ENCODE data around the gene SLC44A2. TPM values are rescaled to one million over a fixed set of nuclear protein-coding genes. Genes with fewer than 3 reads are reported as not detected.

Gene SLC44A2
- total and polyA plus RNA-seq, 2 of the 8 experiments (the other 6 are each of a cell fraction or from before 2014, with no cell fraction given): 105 to 120 TPM

- H3K23ac ChIP-seq (ENCODE audit: insufficient read length): no peak overlapping the region
- H3K9ac ChIP-seq (replicated peaks in 1 of 4; ENCODE audit: extremely low read depth in 1 of 4, low read depth in 3 of 4, low read length in 3 of 4): no peak overlapping the region
- no peaks in the 10 kb centered on the region; the same call in 1 of the 2 replicates for H3K79me1 ChIP-seq (ENCODE audit: low read depth, low read length)
- peaks cover 6 to 17% (median 13%) of the 10 kb centered on the region in 4 experiments for H3K4me1 ChIP-seq (replicated peaks in 1 of 4; ENCODE audit: control insufficient read depth in 3 of 4, insufficient read depth in 4 of 4, low read length in 3 of 4)
- no peak overlapping the region for H3K27ac ChIP-seq (ENCODE audit: low read depth, low read length)
- H4K91ac ChIP-seq (replicated peaks; ENCODE audit: insufficient read length, low read length): no peak overlapping the region
- peaks cover 0 to 2% of the 10 kb centered on the region in 2 experiments for H4K20me1 ChIP-seq (replicated peaks in 1 of 2; ENCODE audit: control insufficient read depth in 1 of 2, insufficient read depth in 2 of 2, low read length in 2 of 2)
- H4K8ac ChIP-seq (ENCODE audit: extremely low read depth, insufficient read depth, low read length): no peak overlapping the region
- no peak overlapping the region for H2AFZ ChIP-seq (ENCODE audit: low read length)
- ChIA-PET POLR2A (ENCODE audit: partially characterized antibody) (interaction anchor here (2.5 to 59.0 kb wide), 3 partner anchors 14 to 52 kb away, joined by 17 to 1874 read pairs (median 116); partner anchors contain the start of genes DNM2, ILF3, QTRT1 and SLC44A2), CTCF (ENCODE audit: partially characterized antibody) (interaction anchor here (0.8 to 14.2 kb wide), 2 partner anchors 21 to 58 kb away, joined by 3 to 267 read pairs; no protein-coding TSS in a partner anchor)
- H3K4me3 ChIP-seq (ENCODE audit: extremely low read depth in 1 of 4, insufficient read depth in 2 of 4, low read depth in 3 of 4, low read length in 4 of 4): no peak overlapping the region
- H3K56ac ChIP-seq (replicated peaks; ENCODE audit: insufficient read length, low read depth, low read length): no peak overlapping the region
- no peaks in the 10 kb centered on the region for H3K79me2 ChIP-seq (ENCODE audit: control insufficient read depth in 1 of 2, insufficient read depth in 2 of 2, low read length in 2 of 2)
- no peaks in the 10 kb centered on the region for H3K9me3 ChIP-seq (ENCODE audit: insufficient read depth in 2 of 2, low read depth in 1 of 2, low read length in 1 of 2)
- 97% methylated on average over 7 of the region's 8 CpGs; no CpG with 5 or more reads in 1 of the 2 experiments for WGBS, 2 experiments (ENCODE audit: extremely low coverage in 1 of 2, insufficient coverage in 1 of 2, insufficient read length in 1 of 2, insufficient replicate concordance in 2 of 2, low coverage in 1 of 2, low lambda C conversion rate in 2 of 2, missing lambda C conversion rate in 1 of 2)
- no peak overlapping the region for H2BK15ac ChIP-seq (ENCODE audit: low read length)
- H3K27me3 ChIP-seq (replicated peaks in 1 of 4; ENCODE audit: control insufficient read depth in 3 of 4, extremely low read depth in 1 of 4, insufficient read depth in 3 of 4, low read length in 3 of 4): no peaks in the 10 kb centered on the region
- H2BK20ac ChIP-seq (ENCODE audit: low read length): no peak overlapping the region
- no peak overlapping the region for H4K5ac ChIP-seq (ENCODE audit: insufficient read length, low read depth, low read length)
- H2BK120ac ChIP-seq (replicated peaks; ENCODE audit: low read depth, low read length): no peak overlapping the region
- no peak overlapping the region for H2BK12ac ChIP-seq (ENCODE audit: low read depth, low read length)
- H3K36me3 ChIP-seq (ENCODE audit: control insufficient read depth in 2 of 4, insufficient read depth in 4 of 4, low read length in 3 of 4): peaks cover 24 to 65% (median 38%) of the 10 kb centered on the region in 4 experiments
- H3K18ac ChIP-seq (ENCODE audit: extremely low read depth, low read length): no peak overlapping the region
- no peak overlapping the region for H2AK5ac ChIP-seq (ENCODE audit: low read depth, low read length)
- H2BK5ac ChIP-seq (ENCODE audit: low read depth, low read length): no peak overlapping the region
- no peak overlapping the region for H3K4me2 ChIP-seq (ENCODE audit: insufficient read depth in 1 of 2, low read depth in 2 of 2, low read length in 2 of 2)
- no peak for DNase-seq (ENCODE audit: low read depth in 1 of 2, low spot score in 2 of 2)
- no peak overlapping the region for H3K4ac ChIP-seq (replicated peaks; ENCODE audit: insufficient read length, low read depth, low read length)
- H3K23me2 ChIP-seq (ENCODE audit: low read depth, low read length): no peaks in the 10 kb centered on the region
- no peak for FAIRE-seq
- no peak overlapping the region for H3K14ac ChIP-seq (ENCODE audit: insufficient read length)
- TF ChIP-seq YY1 (IDR thresholded peaks at IDR 0.05; ENCODE audit: low read depth, low read length) (no peak), TAF7 (optimal IDR thresholded peaks at IDR 0.05; ENCODE audit: borderline replicate concordance, low read depth, low read length) (no peak), POLR2A (IDR thresholded peaks at IDR 0.05; ENCODE audit: control extremely low read depth in 1 of 2, low read depth in 2 of 2, low read length in 2 of 2) (no peak), SP2 (IDR thresholded peaks at IDR 0.05; ENCODE audit: low read length) (no peak), BCL11A (IDR thresholded peaks at IDR 0.05; ENCODE audit: low read depth in 2 of 2, low read length in 2 of 2) (no peak), ATF2 (IDR thresholded peaks at IDR 0.05; ENCODE audit: low read length) (no peak), GABPA (IDR thresholded peaks at IDR 0.05; ENCODE audit: borderline replicate concordance, insufficient read depth, low read length) (no peak), EP300 (IDR thresholded peaks at IDR 0.05; ENCODE audit: borderline replicate concordance in 1 of 2, low read depth in 2 of 2, low read length in 2 of 2) (no peak)
- TF ChIP-seq, protein P1, sequence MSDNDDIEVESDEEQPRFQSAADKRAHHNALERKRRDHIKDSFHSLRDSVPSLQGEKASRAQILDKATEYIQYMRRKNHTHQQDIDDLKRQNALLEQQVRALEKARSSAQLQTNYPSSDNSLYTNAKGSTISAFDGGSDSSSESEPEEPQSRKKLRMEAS (IDR thresholded peaks at IDR 0.05): no peak
Measured at GRCh38 chr19:10639836-10640235, 14.5 kb downstream of the SLC44A2 start.

All from H1 (cell line).